GM21528 (cell line): ENCODE results near the gene FAM131C.
"Not testable (repeated sequence)": the region's sequence is repeated elsewhere in the genome, so short reads cannot be mapped to it uniquely, and the experiment has no call there.

Experiments used
- ATAC-seq: cut with Tn5 transposase; IDR thresholded peaks from one replicate; pipeline ENCODE4 v1.9.1; 2021; ENCODE audit warnings: mild to moderate bottlenecking, moderate library complexity; ENCODE audit not compliant: unreplicated experiment, low FRiP score

Gene FAM131C

DNA sequence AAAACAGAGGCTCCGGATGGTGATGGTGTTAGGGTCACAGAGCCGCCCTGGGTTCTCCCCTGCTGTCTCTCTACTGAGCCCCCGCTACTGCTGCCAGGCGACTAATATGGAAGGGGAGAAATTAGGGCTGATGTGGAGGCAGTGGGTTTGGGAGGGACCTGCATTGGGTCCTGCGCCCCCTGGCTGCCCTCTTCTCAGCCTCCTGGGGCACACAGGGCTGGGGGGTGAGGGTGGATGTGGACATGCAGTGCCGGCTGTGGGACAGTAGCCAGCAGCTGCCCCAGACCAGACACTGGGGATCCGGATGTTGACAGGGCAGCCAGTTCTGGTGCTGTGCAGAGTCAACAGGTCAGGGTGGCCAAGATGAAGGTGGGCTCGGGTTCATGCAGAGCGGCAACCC is 31.4 kb downstream of the FAM131C start:
- ATAC-seq: no peak

GRCh38 chr1:16041200-16041599 is 32.3 kb downstream of the FAM131C start:
- ATAC-seq: no peak

GRCh38 chr1:16039871-16040270 is 33.6 kb downstream of the FAM131C start:
- ATAC-seq: not testable (repeated sequence)

GRCh38 chr1:16038620-16038912 is 34.9 kb downstream of the FAM131C start:
- no peak for ATAC-seq

GRCh38 chr1:16036461-16036860 is 37.0 kb downstream of the FAM131C start:
- ATAC-seq: not testable (repeated sequence)

- ATAC-seq: not testable (repeated sequence)
These were observed 40.3 kb downstream of the FAM131C start for GRCh38 chr1:16033103-16033632.

DNA sequence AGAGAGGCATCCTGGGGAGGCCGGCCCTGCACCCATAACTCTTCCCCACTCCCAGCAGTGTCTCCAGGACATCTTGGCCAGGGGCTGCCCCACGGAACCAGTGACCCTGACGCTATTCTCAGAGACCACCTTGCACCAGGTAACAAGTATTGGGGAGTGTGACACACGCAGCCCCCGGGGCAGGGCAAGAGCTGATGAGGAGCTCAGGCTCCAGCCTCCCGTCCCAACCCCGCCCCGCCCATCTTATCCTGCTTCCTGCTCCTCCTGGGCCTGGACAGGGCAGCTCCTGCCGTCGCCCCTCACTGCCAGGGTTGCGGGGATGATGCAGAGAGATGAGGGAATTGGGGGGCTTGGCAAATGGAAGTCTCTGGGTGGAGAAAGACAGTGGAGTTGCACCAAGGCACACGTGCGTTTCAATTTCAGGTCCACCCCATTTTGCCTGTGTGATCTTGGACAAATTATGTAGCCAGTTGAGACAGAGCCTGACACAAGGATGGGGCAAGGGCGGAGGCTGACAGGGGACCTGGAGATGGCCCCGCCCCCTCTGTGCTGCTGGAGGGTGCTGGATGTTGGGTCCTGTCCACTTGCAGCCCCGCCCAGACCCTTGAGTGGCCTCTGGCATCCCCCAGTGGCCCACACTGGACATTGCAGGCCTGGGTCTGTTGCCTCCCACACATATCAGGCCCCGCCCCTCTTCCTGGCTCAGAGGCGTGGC is 40.9 kb downstream of the FAM131C start:
- no peak for ATAC-seq

GRCh38 chr1:16031551-16031950 is 41.9 kb downstream of the FAM131C start:
- ATAC-seq: no peak

DNA sequence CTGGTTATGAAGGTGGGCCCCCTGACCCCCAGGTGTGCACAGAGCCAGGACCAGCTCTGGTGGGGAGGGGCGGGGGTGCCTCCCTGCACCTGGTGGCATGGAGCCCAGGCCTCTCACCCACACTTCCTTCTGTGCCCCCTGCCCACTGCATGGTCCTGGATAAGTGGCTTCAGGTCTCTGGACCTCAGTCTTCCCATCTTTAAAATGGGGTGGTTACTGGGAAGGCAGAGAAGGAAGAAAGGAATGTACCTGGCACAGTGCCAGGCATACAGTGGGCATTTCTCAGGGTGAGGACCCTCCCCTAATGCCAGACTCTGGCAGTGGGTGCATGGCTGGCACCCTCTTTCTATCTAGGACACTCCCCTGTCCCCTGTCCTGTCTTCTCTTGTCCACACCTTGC is 44.2 kb downstream of the FAM131C start:
- no peak for ATAC-seq

DNA sequence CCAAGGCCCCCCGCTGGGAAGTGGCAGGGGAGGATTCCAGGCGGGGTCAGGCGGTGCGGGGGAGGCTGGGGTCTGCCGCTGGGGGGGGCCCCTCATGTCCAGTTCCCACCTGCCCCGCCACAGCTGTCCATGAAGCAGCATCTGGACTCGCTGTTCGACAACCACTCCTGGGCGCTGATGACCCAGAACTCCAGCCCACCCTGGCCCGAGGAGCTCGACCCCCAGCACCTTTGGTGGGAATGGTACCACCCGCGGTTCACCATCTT is 44.5 kb downstream of the FAM131C start:
- ATAC-seq: not testable (repeated sequence)

- ATAC-seq: no peak
These were observed 45.0 kb downstream of the FAM131C start for GRCh38 chr1:16028237-16029002.

DNA sequence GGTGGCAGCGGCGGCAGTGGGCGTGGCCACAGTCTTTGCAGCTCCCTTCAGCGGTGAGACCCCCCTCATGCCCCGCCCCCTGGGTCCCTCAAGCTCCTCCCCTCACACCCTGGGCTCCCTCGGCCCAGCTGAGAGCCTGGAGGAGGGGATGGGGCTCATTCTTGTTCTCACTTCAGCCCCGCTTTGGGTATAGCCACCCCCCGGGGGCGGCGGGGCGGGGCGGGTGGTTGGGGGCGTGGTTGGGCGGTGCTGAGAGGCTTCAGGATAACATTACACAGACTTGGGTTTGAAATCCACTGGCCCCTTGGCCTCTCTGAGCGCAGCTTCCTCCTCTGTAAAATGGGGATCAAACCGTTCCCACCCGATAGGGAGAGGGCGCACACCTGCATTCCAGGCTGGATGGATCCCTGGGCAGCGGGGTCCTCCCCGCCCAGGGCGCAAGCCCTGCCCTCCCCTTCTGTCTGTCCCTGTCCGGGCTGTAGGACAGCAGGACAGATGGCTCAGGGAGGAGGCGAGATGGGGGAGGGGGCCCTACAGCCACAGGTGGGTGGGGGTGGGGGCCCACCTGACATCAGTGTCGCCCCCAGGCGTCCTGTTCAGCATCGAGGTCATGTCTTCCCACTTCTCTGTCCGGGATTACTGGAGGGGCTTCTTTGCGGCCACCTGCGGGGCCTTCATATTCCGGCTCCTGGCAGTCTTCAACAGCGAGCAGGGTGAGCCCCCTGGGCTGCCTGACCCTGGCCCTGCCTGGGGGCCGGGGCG is 46.5 kb downstream of the FAM131C start:
- no peak for ATAC-seq

DNA sequence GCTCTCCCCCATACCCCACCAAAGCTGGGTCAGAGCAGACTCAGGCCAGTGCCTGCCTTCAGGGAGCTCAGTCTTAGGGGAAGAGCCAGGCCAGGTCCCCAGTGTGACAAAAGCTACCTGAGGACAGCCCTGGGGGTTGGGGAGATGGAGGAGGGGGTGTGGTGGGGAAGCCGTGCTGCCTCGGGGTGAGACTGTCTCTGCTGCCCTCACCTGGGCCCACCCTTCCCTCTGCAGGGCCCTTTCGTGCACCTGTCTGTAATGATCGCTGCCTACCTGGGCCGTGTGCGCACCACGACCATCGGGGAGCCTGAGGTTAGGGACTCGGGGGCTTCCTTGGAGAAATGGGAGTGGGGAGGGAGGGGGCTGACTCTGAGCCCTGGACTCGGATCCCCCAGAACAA is 47.1 kb downstream of the FAM131C start:
- ATAC-seq: not testable (repeated sequence)

GRCh38 chr1:16023050-16023653 is 50.3 kb downstream of the FAM131C start:
- ATAC-seq: no peak

DNA sequence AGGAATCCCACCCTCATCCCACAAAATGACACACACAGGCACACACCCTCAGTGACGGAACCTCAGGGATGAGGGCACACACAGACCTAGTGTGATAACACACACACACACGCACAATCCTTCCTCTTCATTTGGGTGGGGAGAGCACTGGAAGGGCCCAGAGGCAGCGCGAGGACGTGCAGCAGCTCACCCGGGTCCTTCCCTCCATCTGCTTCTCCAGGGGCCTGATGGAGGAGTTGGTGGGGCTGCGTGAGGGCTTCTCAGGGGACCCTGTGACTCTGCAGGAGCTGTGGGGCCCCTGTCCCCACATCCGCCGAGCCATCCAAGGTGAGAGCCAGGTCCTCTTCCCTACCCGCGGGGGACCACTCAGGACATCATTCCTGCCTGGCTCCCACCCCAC is 51.1 kb downstream of the FAM131C start:
- no peak for ATAC-seq

- ATAC-seq: no peak
These were observed 51.8 kb downstream of the FAM131C start, which contains the start of gene CLCNKA for GRCh38 chr1:16021681-16022080. Gene CLCNKA, plus strand, starts transcription at chr1:16022036. Its CDS starts 584 bp downstream, at chr1:16022620.

DNA sequence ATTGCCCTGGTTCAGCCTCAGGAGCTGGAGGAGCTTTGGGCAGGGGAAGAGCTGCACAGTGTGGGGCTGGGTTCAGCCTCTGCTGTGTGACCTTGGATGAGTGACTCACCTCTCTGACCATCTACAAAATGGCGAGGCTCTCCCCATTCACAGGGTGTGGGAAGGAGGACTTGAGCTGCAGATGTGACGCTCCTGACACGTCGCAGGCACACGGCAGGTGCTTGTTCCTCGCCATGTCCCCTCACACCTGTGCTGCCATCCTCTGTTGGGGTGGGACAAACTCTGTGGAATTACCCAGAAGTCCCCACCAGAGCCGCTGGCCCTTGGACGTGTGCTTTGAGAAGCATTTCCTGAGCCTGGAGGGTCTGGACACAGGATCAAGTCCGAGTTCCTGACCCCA is 52.6 kb downstream of the FAM131C start:
- ATAC-seq: not testable (repeated sequence)

DNA sequence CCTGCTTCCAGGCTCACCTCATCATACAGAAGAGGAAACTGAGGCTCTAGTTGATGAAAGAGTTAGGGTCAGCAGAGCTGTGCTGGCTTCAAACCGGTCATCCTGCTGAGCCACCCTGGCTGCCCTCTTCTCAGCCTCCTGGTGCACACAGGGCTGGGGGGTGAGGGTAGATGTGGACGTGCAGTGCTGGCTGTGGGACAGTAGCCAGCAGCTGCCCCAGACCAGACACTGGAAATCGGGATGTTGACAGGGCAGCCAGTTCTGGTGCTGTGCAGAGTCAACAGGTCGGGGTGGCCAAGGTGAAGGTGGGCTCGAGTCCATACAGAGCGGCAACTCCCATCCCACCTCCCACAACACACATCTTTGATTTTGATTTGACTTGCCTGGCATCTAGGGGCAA is 53.1 kb downstream of the FAM131C start:
- ATAC-seq: no peak

DNA sequence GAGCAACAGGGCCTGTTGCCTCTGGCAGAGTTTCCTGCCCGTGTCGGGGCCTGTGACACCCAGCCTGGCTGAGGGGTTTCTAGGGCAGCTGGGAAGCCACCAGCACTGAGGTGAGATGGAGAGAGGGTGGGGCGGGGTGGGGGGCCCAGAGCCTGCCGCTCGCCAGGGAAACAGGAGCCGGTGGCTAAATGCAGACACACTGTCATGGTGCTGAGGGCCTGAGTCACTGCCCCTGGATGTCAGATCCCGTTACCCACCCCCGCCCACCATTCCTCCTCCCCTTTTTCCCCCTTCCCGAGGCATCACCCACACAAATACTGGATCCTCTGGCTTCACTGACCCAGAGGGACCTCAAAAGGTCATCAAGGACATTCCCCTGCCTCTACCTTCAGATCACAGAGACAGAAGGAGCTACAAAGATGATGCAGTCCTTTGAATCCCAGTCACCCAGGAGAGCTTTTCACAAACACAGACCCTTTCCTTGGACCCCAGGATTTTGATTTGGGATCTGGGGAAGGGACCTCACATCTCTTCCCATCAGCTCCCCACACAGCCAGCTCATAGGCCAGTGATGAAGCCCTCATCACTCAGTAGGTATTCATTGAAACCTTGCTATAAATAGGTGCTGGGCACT is 53.7 kb downstream of the FAM131C start:
- ATAC-seq: no peak
